CD4-positive, alpha-beta T cell treated with Interferon alpha-2 for 1 hour (primary cell): ENCODE measurements around the gene PARL.
A peak's percentile ranks its signal among the peaks of the same experiment; 100 is the strongest.

ENCODE experiments used
- DNase-seq, 2 donors: peaks; one replicate each; pipeline ENCODE4 v3.0.0-alpha.2; 2020 to 2022

The PARL gene

GRCh38 chr3:183884427-183885296 lies at the start of gene PARL:
PARL (minus strand) TSS chr3:183884880; CDS start chr3:183884846, 34 bp downstream.
- peak; percentile 93 to 95 for DNase-seq

- DNase-seq = no peak
These were observed 48.5 kb upstream of the PARL start for GRCh38 chr3:183933160-183933559.

- no peak for DNase-seq
These were observed 47.2 kb upstream of the PARL start for GRCh38 chr3:183931881-183932280.

- DNase-seq = no peak
These were observed 45.4 kb upstream of the PARL start for GRCh38 chr3:183930086-183930485.

GRCh38 chr3:183927059-183927458 lies 42.4 kb upstream of the PARL start:
- no peak for DNase-seq

GRCh38 chr3:183924956-183925355 lies 40.3 kb upstream of the PARL start:
- no peak for DNase-seq

GRCh38 chr3:183924543-183924942 lies 39.9 kb upstream of the PARL start:
- no peak for DNase-seq

- no peak for DNase-seq
These were observed 37.7 kb upstream of the PARL start for GRCh38 chr3:183922421-183922820.

- DNase-seq = no peak
These were observed 36.4 kb upstream of the PARL start for GRCh38 chr3:183921096-183921495.

GRCh38 chr3:183920416-183920815 lies 35.7 kb upstream of the PARL start:
- no peak for DNase-seq

- DNase-seq = no peak
These were observed 33.5 kb upstream of the PARL start for GRCh38 chr3:183918178-183918577.

- no peak for DNase-seq
These were observed 33.1 kb upstream of the PARL start for GRCh38 chr3:183917776-183918175.

- no peak for DNase-seq
These were observed 30.2 kb upstream of the PARL start for GRCh38 chr3:183914856-183915255.

GRCh38 chr3:183913580-183913920 lies 28.9 kb upstream of the PARL start:
- no peak for DNase-seq

GRCh38 chr3:183912895-183913579 lies 28.4 kb upstream of the PARL start:
- DNase-seq = no peak

- no peak for DNase-seq
These were observed 27.3 kb upstream of the PARL start for GRCh38 chr3:183911763-183912506.

- DNase-seq = no peak
These were observed 26.4 kb upstream of the PARL start for GRCh38 chr3:183911087-183911486.

GRCh38 chr3:183909030-183909600 lies 24.4 kb upstream of the PARL start:
- DNase-seq = no peak

GRCh38 chr3:183907911-183908331 lies 23.2 kb upstream of the PARL start:
- DNase-seq = no peak

- DNase-seq = no peak
These were observed 22.5 kb upstream of the PARL start for GRCh38 chr3:183907176-183907575.

GRCh38 chr3:183906234-183906921 lies 21.7 kb upstream of the PARL start:
- no peak for DNase-seq
